IgD-negative memory B cell (primary cell): Measurements from ENCODE around the gene KCNMB4. TPM values are rescaled to one million over a fixed set of nuclear protein-coding genes. Genes with fewer than 3 reads are reported as not detected.

Source experiments
- H3K27ac Mint-ChIP-seq, 3 donors: one replicate each; pipeline ENCODE4 v1.8.0; 2020 to 2022; ENCODE audit warnings: mild to moderate bottlenecking in 3 of 3, mixed read lengths in 3 of 3, moderate library complexity in 1 of 3
- H3K27me3 Mint-ChIP-seq: one replicate; pipeline ENCODE4 v1.8.0; 2021; ENCODE audit warnings: mixed read lengths
- H3K36me3 Mint-ChIP-seq: one replicate; pipeline ENCODE4 v1.8.0; 2020; ENCODE audit warnings: mild to moderate bottlenecking, mixed read lengths
- H3K4me1 Mint-ChIP-seq, 3 donors: one replicate each; pipeline ENCODE4 v1.8.0; 2020 to 2022; ENCODE audit warnings: mixed read lengths in 3 of 3, mild to moderate bottlenecking in 1 of 3
- H3K4me3 Mint-ChIP-seq, 4 donors: one replicate each; pipeline ENCODE4 v1.8.0; 2020 to 2022; ENCODE audit warnings: mild to moderate bottlenecking in 4 of 4, mixed read lengths in 4 of 4, moderate library complexity in 3 of 4
- H3K9me3 Mint-ChIP-seq, 3 donors: one replicate each; pipeline ENCODE4 v1.8.0; 2020 to 2021; ENCODE audit warnings: mixed read lengths in 3 of 3, mild to moderate bottlenecking in 1 of 3
- polyA plus RNA-seq: library from polyadenylated mRNA; unstranded; fragments of 300-500 nt; fragmentation: Illumina TruSeq; gene quantifications from one replicate; pipeline ENCODE4 v1.2.3, GENCODE V29; 2021

The KCNMB4 gene
- polyA plus RNA-seq, 1 donor from 2014 or later, result 0.19 TPM

GRCh38 chr12:70444903-70445302, 78.8 kb downstream of the KCNMB4 start:
- Mint-ChIP-seq H3K9me3 (peaks cover 3 to 10% (median 9%) of the 10 kb centered on the region in 3 donors), H3K4me3 (no peak overlapping the region), H3K4me1 (no peaks in the 10 kb centered on the region), H3K36me3 (no peaks in the 10 kb centered on the region), H3K27ac (no peak overlapping the region), H3K27me3 (no peaks in the 10 kb centered on the region)

DNA sequence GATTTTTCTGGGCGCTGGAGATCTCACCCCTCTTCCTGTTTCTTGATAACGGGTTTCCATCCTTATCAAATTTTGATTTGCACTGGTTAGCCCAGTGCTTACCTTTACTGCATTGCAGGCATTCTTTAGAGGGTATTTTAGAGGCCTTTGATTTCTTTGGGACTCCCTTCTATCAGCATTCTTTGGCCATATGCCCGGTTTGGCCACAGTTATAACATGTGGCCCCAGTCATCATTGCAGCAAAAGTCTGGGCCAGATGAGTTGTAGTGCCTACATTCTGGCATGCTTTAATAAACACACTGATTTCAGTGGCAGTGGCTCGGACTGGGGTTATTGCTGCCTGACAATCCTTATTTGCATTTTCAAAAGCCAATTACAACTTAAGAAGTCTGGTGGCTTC, 82.3 kb downstream of the KCNMB4 start:
- Mint-ChIP-seq H3K4me1 (no peaks in the 10 kb centered on the region), H3K36me3 (no peaks in the 10 kb centered on the region), H3K9me3 (peaks cover 3 to 25% (median 19%) of the 10 kb centered on the region in 3 donors), H3K4me3 (no peak overlapping the region), H3K27ac (no peak overlapping the region), H3K27me3 (no peaks in the 10 kb centered on the region)

- Mint-ChIP-seq H3K9me3 (peaks cover 3 to 25% (median 19%) of the 10 kb centered on the region in 3 donors), H3K27me3 (no peaks in the 10 kb centered on the region), H3K4me3 (no peak overlapping the region), H3K4me1 (no peaks in the 10 kb centered on the region), H3K36me3 (no peaks in the 10 kb centered on the region), H3K27ac (no peak overlapping the region)
These were observed 83.1 kb downstream of the KCNMB4 start for GRCh38 chr12:70449074-70449752.

DNA sequence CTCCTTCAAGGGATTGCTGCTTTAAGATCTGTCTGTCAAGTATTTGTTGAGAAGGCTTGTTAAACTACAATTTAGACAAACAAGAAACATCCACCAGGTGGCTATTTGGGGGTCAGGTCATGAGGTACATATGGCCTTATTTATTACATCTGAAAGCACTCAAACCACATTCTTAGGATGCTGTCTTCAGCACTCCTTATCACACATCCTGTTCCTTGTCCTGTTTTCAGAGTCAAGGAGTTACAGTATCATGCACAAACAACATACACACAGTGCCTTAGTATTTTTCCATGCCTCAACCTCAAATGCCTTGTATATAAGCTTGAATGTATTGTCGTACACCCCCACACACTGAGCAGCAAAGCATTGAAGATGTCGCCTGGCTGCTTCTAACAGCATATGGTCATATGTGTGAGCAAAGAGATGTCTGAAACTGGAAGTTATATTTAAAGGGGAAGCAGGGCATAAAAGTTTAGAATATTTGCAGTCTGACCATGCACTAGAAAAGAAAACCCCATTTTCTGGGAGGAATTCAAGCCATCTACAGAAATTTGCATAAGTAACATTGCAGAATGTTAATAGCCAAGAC, 83.8 kb downstream of the KCNMB4 start:
- Mint-ChIP-seq H3K27ac (no peak overlapping the region), H3K27me3 (no peaks in the 10 kb centered on the region), H3K4me3 (no peak overlapping the region)

GRCh38 chr12:70451528-70451927, 85.4 kb downstream of the KCNMB4 start:
- Mint-ChIP-seq H3K36me3 (peaks cover 2% of the 10 kb centered on the region), H3K27ac (no peak overlapping the region), H3K4me3 (no peak overlapping the region)

More for the DNA sequence above, 83.8 kb downstream of the KCNMB4 start:
- Mint-ChIP-seq H3K4me1 (no peaks in the 10 kb centered on the region), H3K9me3 (peaks cover 3 to 25% (median 19%) of the 10 kb centered on the region in 3 donors), H3K36me3 (no peaks in the 10 kb centered on the region)

DNA sequence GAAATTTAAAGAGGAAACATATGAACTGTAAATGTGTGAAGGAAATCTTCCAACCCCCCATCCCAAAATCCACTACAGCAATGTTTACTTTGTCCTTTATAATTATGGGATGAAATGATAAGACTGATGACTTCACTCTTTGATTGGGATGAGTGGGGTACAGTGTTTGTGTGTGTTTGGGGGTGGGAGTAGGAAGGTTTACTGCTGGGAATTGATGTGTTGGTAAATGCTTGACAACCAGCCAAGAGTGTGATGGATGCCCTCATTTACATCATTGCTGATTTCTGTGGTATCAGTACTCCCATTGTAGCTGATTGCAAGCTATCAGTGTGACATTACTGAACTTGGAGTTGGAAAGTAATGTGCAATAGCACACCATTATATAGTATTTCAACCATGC, 90.9 kb downstream of the KCNMB4 start:
- Mint-ChIP-seq H3K4me1 (peaks cover 7 to 8% (median 8%) of the 10 kb centered on the region in 3 donors), H3K27ac (no peak overlapping the region), H3K4me3 (no peak overlapping the region), H3K36me3 (peaks cover 2% of the 10 kb centered on the region), H3K27me3 (no peaks in the 10 kb centered on the region), H3K9me3 (peaks cover 4 to 15% (median 6%) of the 10 kb centered on the region in 3 donors)

More at GRCh38 chr12:70451528-70451927, 85.4 kb downstream of the KCNMB4 start:
- no peaks in the 10 kb centered on the region for H3K27me3 Mint-ChIP-seq
- H3K9me3 Mint-ChIP-seq, result peaks cover 5 to 25% (median 17%) of the 10 kb centered on the region in 3 donors
- H3K4me1 Mint-ChIP-seq, result no peaks in the 10 kb centered on the region

DNA sequence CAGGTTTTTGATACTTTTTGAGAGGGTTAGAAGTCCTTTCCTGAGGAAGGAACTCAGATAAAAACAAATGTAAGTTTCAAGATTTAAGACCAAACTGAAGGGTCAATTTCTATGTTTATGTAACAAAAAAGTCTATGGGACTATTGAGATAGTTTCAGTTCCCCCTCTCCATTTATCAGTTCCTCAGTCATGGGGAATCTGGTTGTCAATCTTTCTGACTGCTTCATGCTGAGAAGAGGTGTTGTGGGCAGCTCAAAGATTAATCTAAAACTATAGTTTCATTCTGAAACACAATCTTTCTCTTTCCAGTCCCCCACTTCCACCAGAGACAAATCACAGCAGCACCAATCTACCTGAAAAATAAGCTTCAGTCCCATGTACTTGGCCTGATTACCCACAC, 93.7 kb downstream of the KCNMB4 start:
- H3K27ac Mint-ChIP-seq, result peak overlapping the region in 2 of 3 donors; percentile 3 to 84
- peaks cover 3 to 19% (median 8%) of the 10 kb centered on the region in 3 donors for H3K9me3 Mint-ChIP-seq
- H3K27me3 Mint-ChIP-seq, result no peaks in the 10 kb centered on the region
- H3K4me3 Mint-ChIP-seq, result peak overlapping the region in 1 of 4 donors; percentile 39
- H3K4me1 Mint-ChIP-seq, result peaks cover 7 to 8% (median 8%) of the 10 kb centered on the region in 3 donors
- H3K36me3 Mint-ChIP-seq, result peaks cover 4% of the 10 kb centered on the region

- no peak overlapping the region for H3K4me3 Mint-ChIP-seq
- peaks cover 5% of the 10 kb centered on the region for H3K36me3 Mint-ChIP-seq
- no peaks in the 10 kb centered on the region for H3K27me3 Mint-ChIP-seq
- peaks cover 12 to 22% (median 12%) of the 10 kb centered on the region in 3 donors for H3K4me1 Mint-ChIP-seq
- peaks cover 0 to 9% (median 8%) of the 10 kb centered on the region in 3 donors for H3K9me3 Mint-ChIP-seq
- no peak overlapping the region for H3K27ac Mint-ChIP-seq
These were observed 97.9 kb downstream of the KCNMB4 start for GRCh38 chr12:70463997-70464396.

GRCh38 chr12:70466753-70467152, 100.7 kb downstream of the KCNMB4 start:
- no peak overlapping the region for H3K27ac Mint-ChIP-seq
- peak overlapping the region in 2 of 4 donors; percentile 5 to 17 for H3K4me3 Mint-ChIP-seq
- H3K4me1 Mint-ChIP-seq, result peaks cover 5 to 34% (median 14%) of the 10 kb centered on the region in 3 donors
- H3K27me3 Mint-ChIP-seq, result no peaks in the 10 kb centered on the region
- H3K36me3 Mint-ChIP-seq, result peaks cover 5% of the 10 kb centered on the region
- peaks cover 0 to 8% (median 3%) of the 10 kb centered on the region in 3 donors for H3K9me3 Mint-ChIP-seq

DNA sequence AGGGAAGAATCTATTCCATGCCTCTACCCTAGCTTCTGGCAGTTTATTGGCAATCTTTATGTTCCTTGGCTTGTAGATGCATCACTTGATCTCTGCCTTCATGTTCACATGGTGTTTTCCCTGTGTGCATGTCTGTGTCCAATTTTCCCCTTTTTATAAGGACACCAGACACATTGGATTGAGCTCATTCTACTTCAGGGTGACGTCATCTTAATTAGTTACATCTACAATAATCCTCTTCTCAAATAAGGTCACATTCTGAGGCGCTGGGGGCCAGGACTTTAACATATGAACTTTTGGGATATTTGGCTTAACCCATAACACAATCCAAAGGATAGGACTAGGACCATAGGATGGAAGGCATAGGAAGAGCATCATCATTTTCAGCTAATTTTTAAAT, 101.4 kb downstream of the KCNMB4 start:
- Mint-ChIP-seq H3K27ac (peak overlapping the region in 2 of 3 donors; percentile 79 to 90), H3K9me3 (peaks cover 0 to 8% (median 3%) of the 10 kb centered on the region in 3 donors), H3K36me3 (peaks cover 5% of the 10 kb centered on the region), H3K4me3 (peak overlapping the region; percentile 86 to 99 (median 94)), H3K4me1 (peaks cover 8 to 34% (median 18%) of the 10 kb centered on the region in 3 donors), H3K27me3 (no peaks in the 10 kb centered on the region)

DNA sequence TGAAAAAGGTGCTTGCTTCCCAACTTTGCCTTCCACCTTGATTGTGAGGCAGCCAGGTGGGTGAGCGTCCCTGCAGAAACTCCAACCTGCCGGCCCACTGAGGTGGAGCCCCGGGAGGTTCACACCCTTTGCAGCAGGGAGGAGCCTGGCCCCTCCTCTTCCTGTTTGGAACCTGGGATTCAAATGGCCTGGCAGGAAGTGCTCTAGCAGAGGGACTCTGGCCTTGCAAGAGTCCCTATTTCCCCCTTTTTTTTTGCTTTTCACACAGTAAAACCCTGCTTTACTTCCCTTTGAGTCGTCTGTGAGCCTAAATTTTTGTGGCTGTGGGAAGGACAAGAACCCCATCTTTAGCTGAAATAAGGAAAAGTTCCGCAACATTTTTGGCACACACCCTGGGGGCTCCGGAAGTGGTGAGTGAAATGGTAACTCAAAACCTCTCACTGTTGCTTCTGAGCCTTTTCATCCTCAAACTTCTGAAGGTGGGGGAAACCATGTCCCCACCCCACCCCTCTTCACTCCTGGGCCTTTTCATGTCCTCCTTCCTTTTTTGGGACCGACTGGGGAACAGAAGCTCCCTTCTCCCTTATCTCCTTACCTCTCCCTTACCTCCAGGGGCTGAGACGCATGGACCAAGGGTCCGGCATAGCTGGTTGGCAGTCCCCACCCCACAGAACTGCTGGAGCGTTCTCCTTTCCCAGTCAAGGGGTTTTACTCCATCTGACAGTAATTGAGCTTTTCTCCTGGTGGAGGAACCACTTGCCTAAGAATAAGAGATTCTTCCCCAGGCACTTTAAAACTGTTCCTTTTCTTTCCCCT, 102.0 kb downstream of the KCNMB4 start:
- Mint-ChIP-seq H3K27ac (peak overlapping the region in 2 of 3 donors; percentile 79 to 90), H3K9me3 (peaks cover 0 to 8% (median 3%) of the 10 kb centered on the region in 3 donors)

GRCh38 chr12:70468741-70469140, 102.7 kb downstream of the KCNMB4 start:
- H3K27ac Mint-ChIP-seq, result peak overlapping the region in 2 of 3 donors; percentile 79 to 90
- peak overlapping the region; percentile 86 to 99 (median 94) for H3K4me3 Mint-ChIP-seq
- peaks cover 0 to 8% (median 3%) of the 10 kb centered on the region in 3 donors for H3K9me3 Mint-ChIP-seq
- peaks cover 8 to 39% (median 21%) of the 10 kb centered on the region in 3 donors for H3K4me1 Mint-ChIP-seq
- peaks cover 9% of the 10 kb centered on the region for H3K36me3 Mint-ChIP-seq
- H3K27me3 Mint-ChIP-seq, result no peaks in the 10 kb centered on the region

More for the DNA sequence above, 102.0 kb downstream of the KCNMB4 start:
- Mint-ChIP-seq H3K27me3 (no peaks in the 10 kb centered on the region), H3K4me3 (peak overlapping the region; percentile 86 to 99 (median 94)), H3K4me1 (peaks cover 8 to 36% (median 21%) of the 10 kb centered on the region in 3 donors), H3K36me3 (peaks cover 7% of the 10 kb centered on the region)

- H3K36me3 Mint-ChIP-seq, result peaks cover 10% of the 10 kb centered on the region
- H3K27me3 Mint-ChIP-seq, result no peaks in the 10 kb centered on the region
- H3K27ac Mint-ChIP-seq, result peak overlapping the region in 2 of 3 donors; percentile 79 to 82
- H3K4me3 Mint-ChIP-seq, result peak overlapping the region; percentile 86 to 99 (median 94)
- H3K4me1 Mint-ChIP-seq, result peaks cover 8 to 39% (median 21%) of the 10 kb centered on the region in 3 donors
- peaks cover 0 to 3% (median 2%) of the 10 kb centered on the region in 3 donors for H3K9me3 Mint-ChIP-seq
These were observed 103.2 kb downstream of the KCNMB4 start for GRCh38 chr12:70469221-70469820.

GRCh38 chr12:70482764-70483163, 116.7 kb downstream of the KCNMB4 start:
- no peak overlapping the region for H3K27ac Mint-ChIP-seq
- no peaks in the 10 kb centered on the region for H3K9me3 Mint-ChIP-seq
- H3K4me1 Mint-ChIP-seq, result peaks cover 22 to 53% (median 39%) of the 10 kb centered on the region in 3 donors
- H3K27me3 Mint-ChIP-seq, result peaks cover 4% of the 10 kb centered on the region
- H3K36me3 Mint-ChIP-seq, result no peaks in the 10 kb centered on the region
- H3K4me3 Mint-ChIP-seq, result peak overlapping the region in 2 of 4 donors; percentile 11 to 25
